Measurements from ENCODE around the gene METTL17. TPM values are rescaled to one million over a fixed set of nuclear protein-coding genes. Genes with fewer than 3 reads are reported as not detected.
A peak's percentile ranks its signal among the peaks of the same experiment; 100 is the strongest.
"Not testable (repeated sequence)": the region's sequence is repeated elsewhere in the genome, so short reads cannot be mapped to it uniquely, and the experiment has no call there.

The METTL17 gene
- polyA plus RNA-seq, result 51.3 to 63.5 TPM (median 61.9 TPM) in 3 replicates
- 34.4 TPM for polyA plus RNA-seq (2011; ENCODE audit: low read depth)
- polyA plus RNA-seq (2011; cell fraction: cytosol; rRNA removed), result 23.0 and 27.1 TPM in 2 replicates
- polyA plus RNA-seq (2011; cell fraction: nucleus; rRNA removed), result 150 and 176 TPM in 2 replicates
- polyA plus RNA-seq (2012; ENCODE audit: low replicate concordance), result 30.8 and 35.0 TPM in 2 replicates
- polyA minus RNA-seq, result 19.1 to 48.0 TPM (median 23.8 TPM) in 3 replicates
- polyA minus RNA-seq (2011; cell fraction: cytosol; rRNA and poly(A)+ RNA removed), result 12.5 TPM
- 19.8 and 19.9 TPM in 2 replicates for polyA minus RNA-seq (2011; cell fraction: nucleus; rRNA and poly(A)+ RNA removed)

GRCh38 chr14:20989787-20990600 lies at the start of gene METTL17:
METTL17 (plus strand) TSS chr14:20989980; CDS start chr14:20990003, 23 bp downstream.
- Histone ChIP-seq H3K4me1 (ENCODE audit: control insufficient read depth, extremely low read depth, insufficient read depth, low read length) (peaks cover 33% of the 10 kb centered on the region), H3K4me2 (ENCODE audit: control insufficient read depth, extremely low read depth, insufficient read depth, low read depth, low read length) (peak within 1 kb of the TSS; percentile 90), H3K9ac (ENCODE audit: control insufficient read depth, extremely low read depth, insufficient read depth, low read length) (peak within 1 kb of the TSS; percentile 77), H3K27me3 (ENCODE audit: control insufficient read depth, extremely low read depth, insufficient read depth, low read length) (no peaks in the 10 kb centered on the region), H3K9me1 (ENCODE audit: control insufficient read depth, extremely low read depth, insufficient read depth, low read length) (no peaks in the 10 kb centered on the region), H4K20me1 (ENCODE audit: control insufficient read depth, extremely low read depth, insufficient read depth, low read length) (no peaks in the 10 kb centered on the region), H3K79me2 (ENCODE audit: control insufficient read depth, insufficient read depth, low read length) (peaks cover 25% of the 10 kb centered on the region), H3K36me3 (ENCODE audit: control insufficient read depth in 2 of 2, extremely low read depth in 1 of 2, insufficient read depth in 2 of 2, low read length in 2 of 2) (peaks cover 10 to 17% of the 10 kb centered on the region in 2 experiments), H3K27ac (ENCODE audit: control insufficient read depth, insufficient read depth, low read length) (peak within 1 kb of the TSS; percentile 83), H3K4me3 (ENCODE audit: control insufficient read depth in 2 of 3, extremely low read depth in 1 of 3, insufficient read depth in 2 of 3, low read depth in 1 of 3, low read length in 3 of 3) (peak within 1 kb of the TSS; percentile 86 to 90 (median 89)), H2AFZ (ENCODE audit: control insufficient read depth, low read length) (peak within 1 kb of the TSS; percentile 83), H3K9me3 (ENCODE audit: control insufficient read depth, low read depth, low read length) (no peaks in the 10 kb centered on the region)
- TF ChIP-seq EZH2 (IDR thresholded peaks at IDR 0.05; ENCODE audit: low read length), result no peak
- peak; percentile 42 to 53 (median 53) for TF ChIP-seq CTCF (optimal IDR thresholded peaks at IDR 0.05 in 1 of 3, IDR thresholded peaks at IDR 0.05 in 1 of 3, conservative IDR thresholded peaks at IDR 0.05 in 1 of 3; ENCODE audit: extremely low read depth in 1 of 3, insufficient read depth in 2 of 3, low read length in 3 of 3)
- no peak for DNase-seq (ENCODE audit: low read depth, low spot score)
- no peak for FAIRE-seq
- dilution Hi-C loops (cut with MboI; ENCODE audit: extremely low pct_ligation_motif_present, low sequenced_read_pairs), result no loop called here

GRCh38 chr14:20945146-20945545 lies 44.6 kb upstream of the METTL17 start:
- H3K9ac ChIP-seq (ENCODE audit: control insufficient read depth, extremely low read depth, insufficient read depth, low read length); H3K79me2 ChIP-seq (ENCODE audit: control insufficient read depth, insufficient read depth, low read length); FAIRE-seq; H3K4me2 ChIP-seq (ENCODE audit: control insufficient read depth, extremely low read depth, insufficient read depth, low read depth, low read length); H3K4me1 ChIP-seq (ENCODE audit: control insufficient read depth, extremely low read depth, insufficient read depth, low read length); H3K36me3 ChIP-seq (ENCODE audit: control insufficient read depth in 2 of 2, extremely low read depth in 1 of 2, insufficient read depth in 2 of 2, low read length in 2 of 2); H3K9me1 ChIP-seq (ENCODE audit: control insufficient read depth, extremely low read depth, insufficient read depth, low read length); H3K27me3 ChIP-seq (ENCODE audit: control insufficient read depth, extremely low read depth, insufficient read depth, low read length); H3K9me3 ChIP-seq (ENCODE audit: control insufficient read depth, low read depth, low read length); H3K27ac ChIP-seq (ENCODE audit: control insufficient read depth, insufficient read depth, low read length); dilution Hi-C loops (cut with MboI; ENCODE audit: extremely low pct_ligation_motif_present, low sequenced_read_pairs); DNase-seq (ENCODE audit: low read depth, low spot score); H2AFZ ChIP-seq (ENCODE audit: control insufficient read depth, low read length); H4K20me1 ChIP-seq (ENCODE audit: control insufficient read depth, extremely low read depth, insufficient read depth, low read length); H3K4me3 ChIP-seq (ENCODE audit: control insufficient read depth in 2 of 3, extremely low read depth in 1 of 3, insufficient read depth in 2 of 3, low read depth in 1 of 3, low read length in 3 of 3): not testable (repeated sequence)

- H3K4me1 ChIP-seq (ENCODE audit: control insufficient read depth, extremely low read depth, insufficient read depth, low read length); H3K9me3 ChIP-seq (ENCODE audit: control insufficient read depth, low read depth, low read length); dilution Hi-C loops (cut with MboI; ENCODE audit: extremely low pct_ligation_motif_present, low sequenced_read_pairs); FAIRE-seq; H2AFZ ChIP-seq (ENCODE audit: control insufficient read depth, low read length); H3K9ac ChIP-seq (ENCODE audit: control insufficient read depth, extremely low read depth, insufficient read depth, low read length); H3K79me2 ChIP-seq (ENCODE audit: control insufficient read depth, insufficient read depth, low read length); H3K27me3 ChIP-seq (ENCODE audit: control insufficient read depth, extremely low read depth, insufficient read depth, low read length); H3K4me2 ChIP-seq (ENCODE audit: control insufficient read depth, extremely low read depth, insufficient read depth, low read depth, low read length); H3K27ac ChIP-seq (ENCODE audit: control insufficient read depth, insufficient read depth, low read length); H4K20me1 ChIP-seq (ENCODE audit: control insufficient read depth, extremely low read depth, insufficient read depth, low read length); DNase-seq (ENCODE audit: low read depth, low spot score); H3K36me3 ChIP-seq (ENCODE audit: control insufficient read depth in 2 of 2, extremely low read depth in 1 of 2, insufficient read depth in 2 of 2, low read length in 2 of 2); H3K4me3 ChIP-seq (ENCODE audit: control insufficient read depth in 2 of 3, extremely low read depth in 1 of 3, insufficient read depth in 2 of 3, low read depth in 1 of 3, low read length in 3 of 3); H3K9me1 ChIP-seq (ENCODE audit: control insufficient read depth, extremely low read depth, insufficient read depth, low read length): not testable (repeated sequence)
These were observed 43.1 kb upstream of the METTL17 start for GRCh38 chr14:20946707-20947106.

- H2AFZ ChIP-seq (ENCODE audit: control insufficient read depth, low read length); DNase-seq (ENCODE audit: low read depth, low spot score); H3K27me3 ChIP-seq (ENCODE audit: control insufficient read depth, extremely low read depth, insufficient read depth, low read length); H3K79me2 ChIP-seq (ENCODE audit: control insufficient read depth, insufficient read depth, low read length); H3K9me3 ChIP-seq (ENCODE audit: control insufficient read depth, low read depth, low read length); H3K4me1 ChIP-seq (ENCODE audit: control insufficient read depth, extremely low read depth, insufficient read depth, low read length); H3K4me2 ChIP-seq (ENCODE audit: control insufficient read depth, extremely low read depth, insufficient read depth, low read depth, low read length); H3K9ac ChIP-seq (ENCODE audit: control insufficient read depth, extremely low read depth, insufficient read depth, low read length); H3K9me1 ChIP-seq (ENCODE audit: control insufficient read depth, extremely low read depth, insufficient read depth, low read length); dilution Hi-C loops (cut with MboI; ENCODE audit: extremely low pct_ligation_motif_present, low sequenced_read_pairs); FAIRE-seq; H3K4me3 ChIP-seq (ENCODE audit: control insufficient read depth in 2 of 3, extremely low read depth in 1 of 3, insufficient read depth in 2 of 3, low read depth in 1 of 3, low read length in 3 of 3); H4K20me1 ChIP-seq (ENCODE audit: control insufficient read depth, extremely low read depth, insufficient read depth, low read length); H3K36me3 ChIP-seq (ENCODE audit: control insufficient read depth in 2 of 2, extremely low read depth in 1 of 2, insufficient read depth in 2 of 2, low read length in 2 of 2); H3K27ac ChIP-seq (ENCODE audit: control insufficient read depth, insufficient read depth, low read length): not testable (repeated sequence)
These were observed 34.8 kb upstream of the METTL17 start, which contains the start of gene RNASE2 for GRCh38 chr14:20954736-20955537. RNASE2 (plus strand) TSS chr14:20955487; CDS start chr14:20955772, 285 bp downstream.

Measured in keratinocyte (primary cell).